Lower lobe of right lung (tissue), 2 donors: Measurements from ENCODE around the gene MBD3L5. TPM values are rescaled to one million over a fixed set of nuclear protein-coding genes. Genes with fewer than 3 reads are reported as not detected.

Source experiments
- ATAC-seq, 2 donors: fragments of 200-7000 bp; cut with Tn5 transposase; one replicate each; pipeline ENCODE4 v1.9.1; 2020 to 2022; ENCODE audit warnings: mild to moderate bottlenecking in 2 of 2, moderate library complexity in 2 of 2
- DNase-seq: peaks from one replicate; pipeline ENCODE4 v3.0.0-alpha.2; 2020
- H3K27ac ChIP-seq: fragments of 200-600 bp; one replicate; pipeline ENCODE4 v1.8.0; 2022
- H3K27me3 ChIP-seq: fragments of 200-600 bp; one replicate; pipeline ENCODE4 v1.8.0; 2022; ENCODE audit warnings: low read depth
- H3K36me3 ChIP-seq: fragments of 200-600 bp; one replicate; pipeline ENCODE4 v1.8.0; 2022; ENCODE audit warnings: mild to moderate bottlenecking
- H3K4me1 ChIP-seq: fragments of 200-600 bp; one replicate; pipeline ENCODE4 v1.8.0; 2022
- H3K4me3 ChIP-seq: fragments of 200-600 bp; one replicate; pipeline ENCODE4 v1.8.0; 2022; ENCODE audit warnings: mild to moderate bottlenecking
- H3K9me3 ChIP-seq: fragments of 200-600 bp; one replicate; pipeline ENCODE4 v1.8.0; 2022
- CTCF ChIP-seq: fragments of 200-600 bp; IDR thresholded peaks from one replicate; pipeline ENCODE4 v1.8.0; 2022; ENCODE audit warnings: antibody characterized with exemption, mild to moderate bottlenecking
- intact Hi-C: fragments of 100-400 bp; cut with DNase I; formaldehyde crosslinking; loops from one replicate; pipeline ENCODE4 v1.11.0; 2022
- total RNA-seq: library from RNA; stranded (reverse); fragmentation: NEBNext Ultra II Directional; extraction: Animal tissue kit (Norgen Biotek cat#: 25700); gene quantifications from one replicate; pipeline ENCODE4 v1.2.1, GENCODE V29; 2021
- donor health status: DM: no; HTN: yes; CAD: no; lungs with severe emphysema.

Gene MBD3L5
- total RNA-seq, 1 donor from 2014 or later = not detected

DNA sequence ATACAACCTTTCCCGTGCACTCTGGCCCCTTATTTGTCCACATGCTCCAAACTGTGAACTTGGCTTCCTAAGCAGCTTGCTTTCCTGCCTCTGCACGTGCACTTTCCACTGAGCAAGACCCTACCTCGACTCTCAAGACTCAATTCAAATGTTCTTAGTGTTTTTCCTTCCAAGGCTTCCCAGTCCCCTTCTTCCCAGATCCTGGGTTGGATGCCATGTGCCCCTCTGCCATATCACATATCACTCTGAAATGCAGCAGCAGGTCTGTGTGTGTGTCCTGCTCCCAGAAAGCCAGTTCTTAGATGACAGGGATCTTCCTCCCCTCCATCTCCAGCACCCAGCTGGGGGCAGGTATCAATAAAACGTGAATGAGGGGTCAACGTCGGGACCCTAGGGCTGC lies 42.2 kb downstream of the MBD3L5 start:
- DNase-seq = no peak
- no peak for ATAC-seq
- Histone ChIP-seq H3K27me3 (no peaks in the 10 kb centered on the region), H3K36me3 (peaks cover 67% of the 10 kb centered on the region), H3K9me3 (peaks cover 24% of the 10 kb centered on the region), H3K4me3 (no peak overlapping the region), H3K4me1 (peaks cover 15% of the 10 kb centered on the region), H3K27ac (no peak overlapping the region)
- intact Hi-C loops = no loop called here
- TF ChIP-seq CTCF = no peak

- ATAC-seq = no peak
- Histone ChIP-seq H3K9me3 (peaks cover 46% of the 10 kb centered on the region), H3K36me3 (peaks cover 89% of the 10 kb centered on the region), H3K27me3 (no peaks in the 10 kb centered on the region), H3K4me3 (no peak overlapping the region), H3K27ac (no peak overlapping the region), H3K4me1 (peaks cover 15% of the 10 kb centered on the region)
- intact Hi-C loops = no loop called here
- DNase-seq = no peak
- TF ChIP-seq CTCF = no peak
Measured at GRCh38 chr19:7074705-7075282, 44.4 kb downstream of the MBD3L5 start.

GRCh38 chr19:7076151-7076550 lies 45.8 kb downstream of the MBD3L5 start:
- no peak for ATAC-seq
- DNase-seq = no peak

DNA sequence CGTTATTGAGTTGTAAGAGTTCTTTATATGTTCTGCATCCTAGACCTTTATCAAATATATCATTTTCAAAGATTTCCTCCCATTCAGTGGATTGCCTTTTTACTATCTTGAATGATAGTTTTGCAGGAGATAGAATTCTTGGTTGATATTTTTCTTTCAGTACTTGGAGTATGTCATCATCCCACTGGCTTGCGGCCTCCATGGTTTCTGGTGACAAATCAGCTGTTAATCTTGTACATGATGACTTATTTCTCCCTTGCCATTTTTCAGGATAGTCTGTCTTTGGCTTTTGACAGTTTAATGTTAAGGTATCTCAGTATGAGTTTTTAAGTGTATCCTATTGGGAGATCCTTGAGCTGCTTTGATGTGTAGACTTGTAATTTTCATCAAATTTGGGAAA lies 47.6 kb downstream of the MBD3L5 start:
- no peaks in the 10 kb centered on the region for H3K4me1 ChIP-seq
- intact Hi-C loops = no loop called here
- no peak for DNase-seq
- no peaks in the 10 kb centered on the region for H3K27me3 ChIP-seq
- H3K36me3 ChIP-seq = peaks cover 97% of the 10 kb centered on the region
- ATAC-seq = no peak
- no peak for TF ChIP-seq CTCF
- peaks cover 78% of the 10 kb centered on the region for H3K9me3 ChIP-seq
- no peak overlapping the region for H3K27ac ChIP-seq
- no peak overlapping the region for H3K4me3 ChIP-seq

More at GRCh38 chr19:7076151-7076550, 45.8 kb downstream of the MBD3L5 start:
- no peak for TF ChIP-seq CTCF
- Histone ChIP-seq H3K4me3 (no peak overlapping the region), H3K4me1 (peaks cover 2% of the 10 kb centered on the region), H3K27ac (no peak overlapping the region), H3K27me3 (no peaks in the 10 kb centered on the region), H3K9me3 (peaks cover 60% of the 10 kb centered on the region), H3K36me3 (peaks cover 97% of the 10 kb centered on the region)
- intact Hi-C loops = no loop called here

Other genes starting within 250 kb of the MBD3L5 start
- gene ADGRE1, start 143.0 kb upstream of the MBD3L5 start, total RNA-seq = 1.8 TPM
- gene MBD3L2B, start 9.1 kb upstream of the MBD3L5 start, total RNA-seq = not detected
- not detected for gene MBD3L4, start 9.6 kb downstream of the MBD3L5 start, total RNA-seq
- gene MBD3L2, start 18.7 kb downstream of the MBD3L5 start, total RNA-seq = not detected
- not detected for gene MBD3L3, start 28.1 kb downstream of the MBD3L5 start, total RNA-seq
- 11.2 TPM for gene ZNF557, start 39.1 kb downstream of the MBD3L5 start, total RNA-seq